Esophagus squamous epithelium (tissue), 4 donors: Measurements from ENCODE around the gene SLC41A3.

ENCODE experiments used
- POLR2A ChIP-seq, 4 donors: fragments of 450-650 bp; IDR thresholded peaks; one replicate each; pipeline ENCODE4 v1.6.1; 2017; ENCODE audit warnings: antibody characterized with exemption in 4 of 4, mild to moderate bottlenecking in 4 of 4, moderate library complexity in 3 of 4
- TF ChIP-seq, protein P1 (sequence below), 6 experiments: fragments of 450-650 bp in 4 of 6; fragments of 200-600 bp in 2 of 6; sonication (generic) in 2 of 6; IDR thresholded peaks; one replicate each; pipeline ENCODE4 v1.5.1; 2016 to 2019; ENCODE audit warnings: antibody characterized with exemption in 6 of 6, mild to moderate bottlenecking in 4 of 6, moderate library complexity in 4 of 6

DNA sequence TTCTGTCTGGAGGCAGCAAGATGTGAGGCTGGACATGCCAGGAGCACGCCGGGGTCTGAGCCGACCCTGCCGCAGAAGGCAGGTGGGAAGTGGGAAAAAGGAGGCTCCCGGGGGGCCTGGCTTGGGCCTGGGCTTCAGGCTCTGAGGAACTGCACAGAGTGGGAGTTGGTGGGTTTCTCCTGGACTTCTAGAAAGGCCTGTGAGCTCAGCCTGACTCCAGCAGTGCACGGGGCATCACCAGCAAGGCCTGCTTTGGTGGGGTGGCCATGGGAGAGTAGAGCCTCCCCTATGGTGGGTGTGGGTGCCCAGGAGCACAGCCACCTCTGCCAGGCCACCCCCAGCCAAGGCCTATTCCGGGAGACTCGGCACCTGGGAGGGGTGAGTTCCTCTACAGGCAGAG lies 18.1 kb upstream of the SLC41A3 start:
- TF ChIP-seq, protein P1, sequence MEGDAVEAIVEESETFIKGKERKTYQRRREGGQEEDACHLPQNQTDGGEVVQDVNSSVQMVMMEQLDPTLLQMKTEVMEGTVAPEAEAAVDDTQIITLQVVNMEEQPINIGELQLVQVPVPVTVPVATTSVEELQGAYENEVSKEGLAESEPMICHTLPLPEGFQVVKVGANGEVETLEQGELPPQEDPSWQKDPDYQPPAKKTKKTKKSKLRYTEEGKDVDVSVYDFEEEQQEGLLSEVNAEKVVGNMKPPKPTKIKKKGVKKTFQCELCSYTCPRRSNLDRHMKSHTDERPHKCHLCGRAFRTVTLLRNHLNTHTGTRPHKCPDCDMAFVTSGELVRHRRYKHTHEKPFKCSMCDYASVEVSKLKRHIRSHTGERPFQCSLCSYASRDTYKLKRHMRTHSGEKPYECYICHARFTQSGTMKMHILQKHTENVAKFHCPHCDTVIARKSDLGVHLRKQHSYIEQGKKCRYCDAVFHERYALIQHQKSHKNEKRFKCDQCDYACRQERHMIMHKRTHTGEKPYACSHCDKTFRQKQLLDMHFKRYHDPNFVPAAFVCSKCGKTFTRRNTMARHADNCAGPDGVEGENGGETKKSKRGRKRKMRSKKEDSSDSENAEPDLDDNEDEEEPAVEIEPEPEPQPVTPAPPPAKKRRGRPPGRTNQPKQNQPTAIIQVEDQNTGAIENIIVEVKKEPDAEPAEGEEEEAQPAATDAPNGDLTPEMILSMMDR (IDR thresholded peaks at IDR 0.05), result no peak
- TF ChIP-seq POLR2A (IDR thresholded peaks at IDR 0.05), result no peak
